IMR-90 (cell line): ENCODE measurements around the gene GSS. TPM values are rescaled to one million over a fixed set of nuclear protein-coding genes. Genes with fewer than 3 reads are reported as not detected.

Experiments used
- ATAC-seq: fragments of 200-7000 bp; cut with Tn5 transposase; 2 replicates; pipeline ENCODE4 v1.9.1; 2020; ENCODE audit warnings: low read depth, mild to moderate bottlenecking, moderate library complexity
- BruUV-seq: library from RNA; stranded (reverse); fragments of 400-500 nt; replicated peaks from 2 replicates; lab custom pipeline; 2021; lab: Mats Ljungman, UMichigan
- CTCF ChIA-PET: fragments of 300-600 bp; formaldehyde crosslinking; extraction: SDS; loops from one replicate; lab custom pipeline; 2021; ENCODE audit warnings: antibody characterized with exemption; lab: Yijun Ruan, JAX
- POLR2A ChIA-PET: fragments of 300-600 bp; sonication (Branson Sonifier 250); formaldehyde crosslinking; loops from one replicate; lab custom pipeline; 2022; ENCODE audit warnings: antibody characterized with exemption; ENCODE audit not compliant: unreplicated experiment; lab: Charles Lee
- DNase-seq: peaks from one replicate; pipeline ENCODE4 v3.0.0; 2013
- H2AFZ ChIP-seq: replicated peaks from 2 replicates; pipeline ENCODE3; 2013; ENCODE audit warnings: low read length, mild to moderate bottlenecking; ENCODE audit not compliant: poor library complexity
- H2AK5ac ChIP-seq: 2 replicates; pipeline ENCODE4 v1.6.1; 2013; ENCODE audit warnings: low read depth, low read length, inconsistent platforms
- H2AK9ac ChIP-seq: replicated peaks from 2 replicates; pipeline ENCODE3; 2013; ENCODE audit warnings: mild to moderate bottlenecking, low read depth, low read length, moderate library complexity; ENCODE audit not compliant: poor library complexity
- H2BK120ac ChIP-seq: 2 replicates; pipeline ENCODE4 v1.6.1; 2013; ENCODE audit warnings: low read depth, low read length, inconsistent platforms
- H2BK15ac ChIP-seq: 3 replicates; pipeline ENCODE4 v1.6.1; 2013; ENCODE audit warnings: low read depth, low read length, inconsistent platforms
- H2BK20ac ChIP-seq: 2 replicates; pipeline ENCODE4 v1.6.1; 2013; ENCODE audit warnings: low read depth, mild to moderate bottlenecking, inconsistent platforms, low read length, moderate library complexity
- H2BK5ac ChIP-seq: 2 replicates; pipeline ENCODE4 v1.6.1; 2013; ENCODE audit warnings: mild to moderate bottlenecking, low read depth, low read length, inconsistent platforms; ENCODE audit not compliant: poor library complexity, severe bottlenecking
- H3K14ac ChIP-seq: replicated peaks from 2 replicates; pipeline ENCODE4 v1.6.1; 2013; ENCODE audit warnings: low read depth, low read length, inconsistent platforms
- H3K18ac ChIP-seq: 2 replicates; pipeline ENCODE4 v1.6.1; 2013; ENCODE audit warnings: low read depth, low read length, control low read depth
- H3K23ac ChIP-seq: 2 replicates; pipeline ENCODE4 v1.6.1; 2013; ENCODE audit warnings: low read depth, low read length, inconsistent platforms
- H3K27ac ChIP-seq: 2 replicates; pipeline ENCODE4 v1.5.1; 2013; ENCODE audit warnings: mild to moderate bottlenecking, control low read depth, low read length; ENCODE audit not compliant: insufficient read depth
- H3K27me3 ChIP-seq: 2 replicates; pipeline ENCODE4 v1.6.1; 2013; ENCODE audit warnings: low read length; ENCODE audit not compliant: control insufficient read depth, insufficient read depth
- H3K36me3 ChIP-seq: 2 replicates; pipeline ENCODE4 v1.6.1; 2013; ENCODE audit warnings: low read length, mixed read lengths; ENCODE audit not compliant: control insufficient read depth, insufficient read depth
- H3K4ac ChIP-seq: 2 replicates; pipeline ENCODE4 v1.6.1; 2013; ENCODE audit warnings: low read depth, low read length, inconsistent platforms
- H3K4me1 ChIP-seq: 2 replicates; pipeline ENCODE4 v1.6.1; 2013; ENCODE audit warnings: low read length, mixed read lengths; ENCODE audit not compliant: control insufficient read depth, insufficient read depth
- H3K4me2 ChIP-seq: 2 replicates; pipeline ENCODE4 v1.6.1; 2013; ENCODE audit warnings: low read depth, mild to moderate bottlenecking, control low read depth, low read length, moderate library complexity
- H3K4me3 ChIP-seq: 2 replicates; pipeline ENCODE4 v1.5.1; 2013; ENCODE audit warnings: low read depth, mild to moderate bottlenecking, control low read depth, low read length, moderate library complexity; ENCODE audit not compliant: insufficient read depth
- H3K56ac ChIP-seq: 2 replicates; pipeline ENCODE4 v1.6.1; 2013; ENCODE audit warnings: low read length, inconsistent platforms; ENCODE audit not compliant: insufficient read depth; ENCODE audit errors: extremely low read depth
- H3K79me1 ChIP-seq, 2 experiments: 2 replicates each; pipeline ENCODE4 v1.6.1; 2013; ENCODE audit warnings: low read length in 2 of 2, inconsistent platforms in 1 of 2, low read depth in 1 of 2
- H3K9ac ChIP-seq: 2 replicates; pipeline ENCODE4 v1.6.1; 2013; ENCODE audit warnings: low read depth, low read length, control low read depth
- H3K9me1 ChIP-seq: 2 replicates; pipeline ENCODE4 v1.6.1; 2013; ENCODE audit warnings: low read length, inconsistent platforms; ENCODE audit not compliant: insufficient read depth
- H3K9me3 ChIP-seq: 2 replicates; pipeline ENCODE4 v1.6.1; 2013; ENCODE audit warnings: low read length; ENCODE audit not compliant: control insufficient read depth, insufficient read depth
- H4K20me1 ChIP-seq: 2 replicates; pipeline ENCODE4 v1.6.1; 2013; ENCODE audit warnings: low read length, inconsistent platforms; ENCODE audit not compliant: insufficient read depth
- H4K5ac ChIP-seq: 2 replicates; pipeline ENCODE4 v1.6.1; 2013; ENCODE audit warnings: mild to moderate bottlenecking, low read depth, low read length, control low read depth
- H4K8ac ChIP-seq, 2 experiments: 2 replicates each; pipeline ENCODE4 v1.6.1; 2013; ENCODE audit warnings: low read depth in 2 of 2, low read length in 2 of 2, control low read depth in 1 of 2, inconsistent platforms in 1 of 2
- H4K91ac ChIP-seq: 2 replicates; pipeline ENCODE4 v1.6.1; 2013; ENCODE audit warnings: low read depth, low read length, inconsistent platforms; ENCODE audit not compliant: insufficient read depth
- CEBPB ChIP-seq: IDR thresholded peaks from 2 replicates; pipeline ENCODE4 v1.6.1; 2012; ENCODE audit warnings: low read depth, low read length, improper control_type of control experiment
- FOS ChIP-seq: fragments of 150-350 bp; IDR thresholded peaks from 2 replicates; pipeline ENCODE4 v1.6.1; 2016; ENCODE audit warnings: low read depth, low read length
- MXI1 ChIP-seq: IDR thresholded peaks from 2 replicates; pipeline ENCODE4 v1.6.1; 2012; ENCODE audit warnings: low read depth, mild to moderate bottlenecking, low read length, moderate library complexity, borderline replicate concordance
- NFE2L2 ChIP-seq: fragments of 150-350 bp; IDR thresholded peaks from 2 replicates; pipeline ENCODE4 v1.6.1; 2016; ENCODE audit warnings: low read depth, mild to moderate bottlenecking, low read length
- WGBS, 2 experiments: methylation state at CpG; one replicate each; pipeline versions ENCODE4 v1.1.5 to v1.1.7; 2013; ENCODE audit warnings: missing lambda C conversion rate in 2 of 2; ENCODE audit not compliant: insufficient read length in 1 of 2; ENCODE audit errors: extremely low coverage in 2 of 2; 5-methylcytosine and 5-hydroxymethylcytosine counted together
- dilution Hi-C: fragments of 300-500 bp; cut with HindIII; formaldehyde crosslinking; loops from one replicate; pipeline ENCODE4 v1.14.3; 2018; ENCODE audit warnings: low sequenced_read_pairs; ENCODE audit not compliant: unreplicated experiment
- in situ Hi-C: fragments of 300-500 bp; cut with MboI; formaldehyde crosslinking; loops from 3 replicates; pipeline ENCODE4 v1.14.3; 2019; ENCODE audit warnings: low sequenced_read_pairs, inconsistent platforms, mixed read lengths
- intact Hi-C: fragments of 100-400 bp; cut with micrococcal nuclease; formaldehyde crosslinking; loops from 2 replicates; pipeline ENCODE4 v1.10.0; 2022
- polyA plus RNA-seq, 3 experiments: library from polyadenylated mRNA; depleted of rRNA; stranded (reverse); fragments of >200 nt; gene quantifications; 2 replicates each; pipeline ENCODE4 v1.2.3, GENCODE V29; 2012; ENCODE audit warnings: low replicate concordance in 1 of 3
- total RNA-seq: library from RNA; depleted of rRNA; stranded (reverse); fragments of >200 nt; gene quantifications from 2 replicates; pipeline ENCODE4 v1.2.3, GENCODE V29; 2012

GSS gene
- total and polyA plus RNA-seq, 2 of the 4 experiments (the other 2 are of a cell fraction), result 73.7 to 90.0 TPM

- H3K23ac ChIP-seq, result peak overlapping the region; percentile 53; the same call in 1 of the 2 replicates
- CTCF ChIA-PET, result interaction anchor here (0.5 kb wide), 1 partner anchor 29 kb away, joined by 3 read pairs; no protein-coding TSS in a partner anchor
- peak overlapping the region; percentile 91 for H2AK5ac ChIP-seq
- peaks cover 10% of the 10 kb centered on the region for H3K4me1 ChIP-seq
- H3K9ac ChIP-seq, result no peak overlapping the region
- peak overlapping the region; percentile 83 for H2BK5ac ChIP-seq
- peak overlapping the region; percentile 62; the same call in 1 of the 2 replicates for H3K56ac ChIP-seq
- peak overlapping the region; percentile 32 to 77; a peak in 2 of 4 replicates for H4K8ac ChIP-seq
- peak overlapping the region; percentile 85 for H2BK20ac ChIP-seq
- DNase-seq (peak; percentile 83), ATAC-seq (peak; percentile 86)
- H3K4me3 ChIP-seq, result no peak overlapping the region
- peak overlapping the region; percentile 18; the same call in 1 of the 2 replicates for H3K4me2 ChIP-seq
- H3K79me1 ChIP-seq, result peaks cover 0 to 19% of the 10 kb centered on the region in 2 experiments; a peak in 2 of 4 replicates
- no CpG with 5 or more reads among the region's 5 CpGs for WGBS, 2 experiments
- H2AK9ac ChIP-seq, result no peak overlapping the region
- intact Hi-C loops, result no loop called here
- H3K4ac ChIP-seq, result peak overlapping the region; percentile 73
- dilution Hi-C loops, result no loop called here
- H4K20me1 ChIP-seq, result no peaks in the 10 kb centered on the region
- peak overlapping the region; percentile 79; the same call in 1 of the 2 replicates for H3K18ac ChIP-seq
- in situ Hi-C loops, result no loop called here
- H3K27ac ChIP-seq, result peak overlapping the region; percentile 91; the same call in 1 of the 2 replicates
- no TSS peak for BruUV-seq
- peak overlapping the region; percentile 9 for H2AFZ ChIP-seq
- peak overlapping the region; percentile 77 for H2BK120ac ChIP-seq
- TF ChIP-seq CEBPB, result peak; percentile 99
- no peak for TF ChIP-seq MXI1
- peak; percentile 21; the same call in 1 of the 2 replicates for TF ChIP-seq NFE2L2
- TF ChIP-seq FOS, result peak; percentile 69; the same call in 1 of the 2 replicates
- peaks cover 30% of the 10 kb centered on the region for H3K9me1 ChIP-seq
- POLR2A ChIA-PET, result interaction anchor here (0.6 kb wide), 1 partner anchor 51 kb away, joined by 11 read pairs; no protein-coding TSS in a partner anchor
- no peaks in the 10 kb centered on the region for H3K27me3 ChIP-seq
- peaks cover 42% of the 10 kb centered on the region for H3K36me3 ChIP-seq
- no peaks in the 10 kb centered on the region for H3K9me3 ChIP-seq
- H4K91ac ChIP-seq, result peak overlapping the region; percentile 75
- H4K5ac ChIP-seq, result peak overlapping the region; percentile 71; the same call in 1 of the 2 replicates
- H3K14ac ChIP-seq, result peak overlapping the region; percentile 82
- peak overlapping the region; percentile 95 for H2BK15ac ChIP-seq
Measured at GRCh38 chr20:34922654-34923381, 32.8 kb downstream of the GSS start.
